GM18861 (cell line): ENCODE data around the gene CTNNB1.

Experiments
- ATAC-seq: cut with Tn5 transposase; IDR thresholded peaks from one replicate; pipeline ENCODE4 v1.9.1; 2021; ENCODE audit not compliant: unreplicated experiment

Gene CTNNB1

DNA sequence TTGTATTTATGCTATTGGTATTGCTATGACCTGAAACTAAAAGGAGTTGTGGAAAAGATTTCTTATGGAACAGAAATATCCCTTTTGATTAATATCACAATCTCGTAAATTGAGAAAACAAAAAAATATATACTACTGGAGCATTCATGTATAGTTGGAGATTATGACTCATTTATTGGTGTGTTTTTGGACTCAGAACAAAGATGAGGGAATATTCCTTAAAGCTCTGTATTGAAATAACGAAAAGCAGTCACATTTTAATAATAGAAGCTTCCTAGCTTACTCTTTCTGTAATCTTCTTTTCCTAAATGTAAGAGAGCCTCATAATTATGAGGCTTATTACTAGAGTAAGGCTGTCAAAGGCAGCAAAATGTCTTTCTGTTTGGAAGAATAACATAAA lies 14.3 kb downstream of the CTNNB1 start:
- ATAC-seq = no peak

DNA sequence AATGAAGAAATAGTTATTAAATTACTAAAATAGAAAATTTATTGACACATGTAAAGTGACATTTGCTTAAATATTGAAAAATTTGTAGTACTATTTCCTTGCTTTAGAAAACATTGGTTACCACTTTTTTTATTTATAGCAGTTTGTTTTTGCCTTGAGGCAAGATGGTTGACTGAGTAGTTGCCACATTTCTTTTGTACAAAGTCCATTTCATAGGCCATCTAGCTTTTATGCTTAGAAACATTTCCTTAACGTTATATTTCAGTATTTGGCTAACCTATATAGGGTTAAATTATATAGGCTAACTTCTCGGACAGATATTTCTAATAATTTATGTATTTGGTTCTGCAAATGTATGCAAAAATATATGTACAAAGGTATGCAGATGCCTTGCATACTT lies 17.1 kb downstream of the CTNNB1 start:
- ATAC-seq = no peak

DNA sequence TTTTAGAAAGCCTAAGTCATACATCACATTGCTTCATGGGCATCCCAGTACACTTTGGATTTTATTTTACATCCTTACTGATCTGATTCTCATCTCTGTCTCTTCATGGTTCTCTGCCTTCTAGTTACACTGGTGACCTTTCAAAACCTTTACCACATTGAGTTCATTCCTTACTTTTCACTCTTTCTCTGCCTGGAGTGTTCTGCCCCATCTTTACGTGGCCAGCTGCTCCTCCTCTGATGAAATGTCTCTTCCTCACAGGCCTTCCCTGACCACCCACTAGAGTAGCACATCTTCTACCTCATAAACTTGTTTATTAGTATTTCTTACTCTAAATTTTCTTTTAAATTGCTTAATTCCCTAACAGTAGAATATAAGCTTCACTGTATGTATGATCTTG lies 17.7 kb downstream of the CTNNB1 start:
- ATAC-seq = no peak

DNA sequence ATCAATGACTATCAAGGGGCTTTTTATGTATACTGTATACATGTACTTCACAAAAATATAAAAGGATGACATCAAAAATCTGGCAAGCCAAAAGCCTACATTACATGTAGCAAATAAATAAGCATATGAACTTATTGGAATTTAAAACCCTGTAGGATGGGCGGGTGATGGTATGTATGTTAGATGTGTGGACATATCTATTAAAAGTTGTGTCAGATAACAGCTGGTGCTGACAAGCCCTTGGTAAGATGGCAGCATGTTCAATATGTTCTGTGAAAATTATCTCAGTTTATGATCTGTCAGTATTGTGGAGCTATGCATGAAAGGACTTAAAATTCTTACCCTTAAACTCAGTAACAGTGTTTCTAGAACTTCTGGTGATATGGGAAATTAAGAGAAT lies 20.1 kb downstream of the CTNNB1 start:
- ATAC-seq = no peak

DNA sequence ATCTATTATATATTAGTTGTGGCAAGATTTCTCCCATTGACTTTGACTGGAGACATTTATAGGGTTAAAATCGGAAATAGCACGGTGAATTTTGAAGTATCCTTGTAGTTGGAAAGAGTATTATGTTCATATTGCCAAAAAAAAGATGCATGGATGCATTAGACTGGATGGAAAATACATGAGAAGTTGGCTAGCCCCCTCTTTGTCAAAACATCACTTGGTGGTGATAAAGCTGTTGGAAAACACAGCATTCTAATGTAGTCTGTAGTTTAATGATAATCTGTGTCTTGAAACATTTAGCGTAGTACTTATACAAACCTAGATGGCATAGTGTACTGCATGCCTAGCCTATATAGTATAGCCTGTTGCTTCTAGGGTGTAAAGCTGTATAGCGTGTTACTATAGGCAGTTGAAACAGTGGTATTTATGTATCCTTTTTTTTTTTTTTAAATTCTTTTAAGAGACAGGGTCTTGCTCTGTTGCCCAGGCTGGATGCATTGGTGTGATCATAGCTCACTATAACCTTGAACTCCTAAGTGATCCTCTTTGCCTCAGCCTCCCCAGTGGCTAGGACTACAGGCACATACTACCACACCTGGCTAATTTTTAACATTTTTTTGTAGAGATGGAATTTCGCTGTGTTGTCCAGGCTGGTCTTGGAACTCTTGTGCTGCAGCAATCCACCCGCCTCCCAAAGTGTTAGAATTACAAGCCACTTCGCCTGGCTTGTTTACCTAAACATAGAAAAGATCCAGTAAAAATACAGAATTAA lies 21.8 kb downstream of the CTNNB1 start:
- no peak for ATAC-seq

DNA sequence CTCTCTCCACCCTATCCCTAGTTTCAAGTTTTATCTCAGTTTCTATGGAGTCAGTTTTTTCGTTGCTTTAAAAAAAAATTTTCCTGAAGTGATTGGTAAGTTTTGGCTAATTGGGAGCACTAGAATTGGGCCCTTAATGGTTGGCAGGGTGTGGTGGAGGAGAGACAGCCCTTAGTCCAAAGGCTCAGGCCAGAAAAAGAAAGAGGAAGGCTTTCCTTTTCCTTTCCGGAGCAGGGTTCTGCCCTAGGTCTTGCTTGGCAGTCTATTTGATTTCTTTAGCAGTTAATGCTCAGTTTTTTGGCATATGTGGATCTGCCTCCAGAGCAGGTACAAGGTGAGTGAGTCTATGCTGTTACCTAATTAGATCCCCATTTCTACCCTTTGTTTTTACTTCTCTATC lies 22.7 kb downstream of the CTNNB1 start:
- ATAC-seq = no peak

DNA sequence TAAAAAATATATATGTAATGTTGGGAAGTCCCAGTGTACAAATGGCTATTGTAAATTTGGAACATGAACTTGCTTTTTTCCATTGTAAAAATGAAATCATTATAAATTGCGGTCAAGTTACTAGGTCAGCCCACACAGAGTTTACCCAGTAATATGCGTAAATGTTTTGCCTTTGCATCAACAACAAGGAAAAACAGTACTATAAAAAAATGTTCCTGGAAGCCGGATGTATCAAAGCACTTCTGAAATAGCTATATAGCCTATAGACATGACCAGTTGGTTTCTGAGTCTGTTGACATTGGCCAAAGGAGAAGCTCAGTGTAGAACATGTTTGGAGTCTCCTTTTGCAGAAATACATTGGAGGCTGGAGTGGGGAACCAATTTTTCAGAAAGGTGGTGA lies 23.2 kb downstream of the CTNNB1 start:
- no peak for ATAC-seq

DNA sequence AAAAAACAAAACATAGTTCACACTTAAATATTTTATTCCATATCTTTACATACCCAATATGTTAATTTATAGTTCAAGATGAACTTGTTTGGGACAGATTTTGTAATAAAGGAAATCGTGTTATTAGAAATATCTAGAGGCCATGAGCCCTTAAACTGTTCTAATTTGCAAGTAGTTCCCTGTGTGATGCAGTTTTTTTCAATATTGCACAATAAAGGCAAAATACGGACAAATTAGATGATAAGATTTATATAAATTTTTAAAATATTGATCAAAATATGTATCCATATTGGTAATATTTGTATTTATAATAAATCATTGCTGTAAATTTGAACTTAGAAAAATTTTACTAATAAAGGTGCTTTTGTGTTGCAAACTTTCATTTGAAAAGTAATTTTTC lies 23.8 kb downstream of the CTNNB1 start:
- ATAC-seq = no peak

DNA sequence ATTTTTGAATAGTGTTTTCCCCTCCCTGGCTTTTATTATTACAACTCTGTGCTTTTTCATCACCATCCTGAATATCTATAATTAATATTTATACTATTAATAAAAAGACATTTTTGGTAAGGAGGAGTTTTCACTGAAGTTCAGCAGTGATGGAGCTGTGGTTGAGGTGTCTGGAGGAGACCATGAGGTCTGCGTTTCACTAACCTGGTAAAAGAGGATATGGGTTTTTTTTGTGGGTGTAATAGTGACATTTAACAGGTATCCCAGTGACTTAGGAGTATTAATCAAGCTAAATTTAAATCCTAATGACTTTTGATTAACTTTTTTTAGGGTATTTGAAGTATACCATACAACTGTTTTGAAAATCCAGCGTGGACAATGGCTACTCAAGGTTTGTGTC lies 24.4 kb downstream of the CTNNB1 start:
- ATAC-seq = no peak

DNA sequence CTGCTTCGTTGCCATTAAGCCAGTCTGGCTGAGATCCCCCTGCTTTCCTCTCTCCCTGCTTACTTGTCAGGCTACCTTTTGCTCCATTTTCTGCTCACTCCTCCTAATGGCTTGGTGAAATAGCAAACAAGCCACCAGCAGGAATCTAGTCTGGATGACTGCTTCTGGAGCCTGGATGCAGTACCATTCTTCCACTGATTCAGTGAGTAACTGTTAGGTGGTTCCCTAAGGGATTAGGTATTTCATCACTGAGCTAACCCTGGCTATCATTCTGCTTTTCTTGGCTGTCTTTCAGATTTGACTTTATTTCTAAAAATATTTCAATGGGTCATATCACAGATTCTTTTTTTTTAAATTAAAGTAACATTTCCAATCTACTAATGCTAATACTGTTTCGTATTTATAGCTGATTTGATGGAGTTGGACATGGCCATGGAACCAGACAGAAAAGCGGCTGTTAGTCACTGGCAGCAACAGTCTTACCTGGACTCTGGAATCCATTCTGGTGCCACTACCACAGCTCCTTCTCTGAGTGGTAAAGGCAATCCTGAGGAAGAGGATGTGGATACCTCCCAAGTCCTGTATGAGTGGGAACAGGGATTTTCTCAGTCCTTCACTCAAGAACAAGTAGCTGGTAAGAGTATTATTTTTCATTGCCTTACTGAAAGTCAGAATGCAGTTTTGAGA lies 25.0 kb downstream of the CTNNB1 start:
- no peak for ATAC-seq

DNA sequence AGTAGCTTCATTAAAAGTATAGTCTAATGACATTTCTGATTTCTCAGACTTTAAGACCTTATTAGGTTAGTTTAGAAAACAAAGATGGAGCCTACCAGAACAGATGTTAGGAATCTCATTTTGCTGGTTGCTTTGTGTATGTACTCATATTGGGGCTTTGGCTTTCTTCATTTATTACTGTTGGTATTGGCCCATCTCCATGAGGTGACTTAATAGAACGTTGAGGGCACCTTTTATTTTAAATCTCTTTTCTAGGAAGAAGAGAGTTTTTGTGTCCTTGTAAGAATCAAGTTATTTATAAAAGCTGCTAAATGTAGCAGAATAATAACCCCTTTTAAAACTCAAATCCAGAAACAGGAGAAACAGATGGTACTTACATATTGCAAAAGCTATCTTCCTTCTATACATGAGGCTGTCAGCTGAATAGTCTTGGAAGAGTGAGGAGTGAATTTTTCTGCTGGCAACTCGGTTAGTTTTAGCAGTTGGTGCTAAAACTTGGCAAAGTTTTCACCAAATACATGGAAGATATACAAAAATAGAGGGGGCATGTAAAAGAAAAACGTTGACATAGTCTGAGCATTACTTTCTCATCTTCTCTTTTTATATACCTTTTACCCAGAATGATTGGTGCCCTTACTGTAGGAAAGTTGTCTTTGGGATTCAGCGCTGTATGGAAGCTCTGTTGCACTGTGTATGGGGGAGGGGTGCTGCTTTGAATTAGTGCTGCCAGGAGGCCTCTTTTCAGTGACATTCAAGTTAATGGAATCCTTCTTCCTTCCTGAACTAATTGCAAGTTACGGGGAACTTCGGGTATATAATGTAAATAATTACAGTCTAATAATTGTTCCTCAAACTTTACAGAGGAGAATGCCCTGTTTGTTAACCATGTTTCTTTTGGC lies 35.8 kb downstream of the CTNNB1 start:
- ATAC-seq = no peak

DNA sequence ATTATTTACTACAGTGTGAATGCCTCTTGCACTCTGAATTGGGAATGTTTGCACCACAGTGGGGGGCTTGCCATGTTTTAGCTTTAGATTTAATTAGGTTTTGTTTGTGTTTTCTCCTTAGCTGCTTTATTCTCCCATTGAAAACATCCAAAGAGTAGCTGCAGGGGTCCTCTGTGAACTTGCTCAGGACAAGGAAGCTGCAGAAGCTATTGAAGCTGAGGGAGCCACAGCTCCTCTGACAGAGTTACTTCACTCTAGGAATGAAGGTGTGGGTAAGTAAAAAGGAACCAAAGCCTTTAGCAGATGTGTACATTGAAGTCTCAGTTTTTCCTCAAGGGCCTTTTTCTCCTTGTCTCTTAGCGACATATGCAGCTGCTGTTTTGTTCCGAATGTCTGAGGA lies 36.9 kb downstream of the CTNNB1 start:
- ATAC-seq = no peak

DNA sequence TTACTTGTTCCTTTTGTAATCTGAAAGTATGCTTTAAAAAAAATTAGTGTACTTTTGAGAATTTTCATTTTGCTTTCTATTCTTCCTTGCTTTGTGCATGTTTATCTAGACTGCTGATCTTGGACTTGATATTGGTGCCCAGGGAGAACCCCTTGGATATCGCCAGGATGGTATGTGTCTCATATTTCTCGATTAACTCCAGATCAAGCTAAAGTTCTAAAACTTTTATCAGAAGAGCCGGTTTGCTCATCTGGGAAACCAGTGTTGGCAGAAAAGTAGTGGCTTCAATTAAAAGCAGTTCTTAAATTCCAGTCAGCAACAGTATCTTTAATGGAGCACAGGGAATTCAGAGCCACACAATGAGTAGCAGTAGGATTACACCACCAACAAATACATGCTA lies 38.6 kb downstream of the CTNNB1 start:
- ATAC-seq = no peak

DNA sequence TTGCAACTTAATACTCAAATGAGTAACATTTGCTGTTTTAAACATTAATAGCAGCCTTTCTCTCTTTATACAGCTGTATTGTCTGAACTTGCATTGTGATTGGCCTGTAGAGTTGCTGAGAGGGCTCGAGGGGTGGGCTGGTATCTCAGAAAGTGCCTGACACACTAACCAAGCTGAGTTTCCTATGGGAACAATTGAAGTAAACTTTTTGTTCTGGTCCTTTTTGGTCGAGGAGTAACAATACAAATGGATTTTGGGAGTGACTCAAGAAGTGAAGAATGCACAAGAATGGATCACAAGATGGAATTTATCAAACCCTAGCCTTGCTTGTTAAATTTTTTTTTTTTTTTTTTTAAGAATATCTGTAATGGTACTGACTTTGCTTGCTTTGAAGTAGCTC lies 40.3 kb downstream of the CTNNB1 start:
- ATAC-seq = no peak

DNA sequence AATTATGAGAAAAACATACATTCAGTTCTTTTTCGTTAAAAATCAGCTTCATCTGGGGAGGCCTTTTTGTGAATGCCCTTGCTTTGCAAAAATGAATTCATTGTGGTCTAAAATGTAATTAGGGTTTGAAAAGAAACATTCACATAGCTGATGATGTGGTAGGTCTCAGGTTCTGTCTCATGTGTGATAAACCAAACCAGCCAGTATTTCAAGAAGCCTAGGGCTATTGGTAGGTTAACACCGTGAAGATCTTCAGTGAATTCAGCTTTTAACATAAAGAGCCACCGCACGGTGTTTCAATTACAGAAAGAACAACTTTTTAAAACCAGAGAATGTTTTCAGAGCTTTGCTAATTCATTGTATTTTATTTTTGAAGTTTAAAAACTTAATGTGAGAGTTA lies 41.9 kb downstream of the CTNNB1 start:
- ATAC-seq = no peak

DNA sequence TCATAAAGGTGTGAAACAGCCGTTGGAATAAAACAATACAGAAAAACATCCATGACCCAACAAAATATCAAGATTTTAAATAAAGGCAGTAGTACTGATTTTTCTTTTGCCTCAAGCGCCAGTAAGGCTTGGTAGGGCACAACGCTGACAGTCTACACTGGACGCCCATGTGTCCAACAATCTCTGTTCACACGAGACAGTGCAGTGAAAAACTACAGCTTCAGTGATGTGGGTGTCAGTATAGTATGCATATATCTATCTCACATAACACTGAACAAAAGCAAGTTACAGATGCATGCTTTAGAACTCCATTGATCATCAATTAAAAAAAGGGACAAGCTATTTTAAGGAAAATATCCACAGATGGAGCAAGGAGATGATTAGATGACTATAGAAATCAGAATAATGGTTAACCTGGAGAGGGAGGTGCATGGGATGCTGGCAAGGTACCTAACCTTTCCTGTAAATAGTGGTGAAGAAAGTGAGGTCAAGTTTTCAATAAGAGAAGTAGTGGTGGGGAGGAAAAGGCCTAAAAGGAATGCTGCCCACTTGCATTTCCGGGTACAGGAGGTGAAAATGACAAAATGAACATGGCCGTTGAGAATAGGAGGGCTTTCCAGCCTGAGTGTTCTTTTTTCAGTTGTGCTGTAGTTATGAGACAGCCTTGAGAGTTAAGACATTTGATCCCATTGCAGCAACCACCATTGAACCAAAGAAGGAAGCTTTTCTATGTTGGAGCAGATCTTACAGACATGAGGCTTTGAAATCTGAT lies 42.7 kb downstream of the CTNNB1 start:
- no peak for ATAC-seq

DNA sequence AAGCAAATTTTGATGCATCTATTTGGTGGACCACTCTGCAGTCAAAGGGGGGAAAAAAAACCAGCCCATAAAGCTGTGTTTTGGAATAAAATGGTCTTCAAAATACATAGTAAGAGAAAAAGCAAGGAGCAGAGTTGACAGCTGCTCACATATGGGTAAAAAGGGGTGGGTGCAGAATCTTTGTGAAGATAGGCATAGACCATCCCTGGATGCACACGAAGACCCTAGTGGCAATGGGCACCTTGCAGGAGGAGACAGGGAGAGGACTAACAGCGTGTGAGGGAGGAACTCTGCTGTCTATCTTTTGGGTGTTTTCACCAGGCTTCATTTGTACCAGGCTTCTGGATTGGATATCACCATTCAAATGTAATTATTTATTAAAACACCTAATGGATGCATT lies 43.9 kb downstream of the CTNNB1 start:
- ATAC-seq = no peak

DNA sequence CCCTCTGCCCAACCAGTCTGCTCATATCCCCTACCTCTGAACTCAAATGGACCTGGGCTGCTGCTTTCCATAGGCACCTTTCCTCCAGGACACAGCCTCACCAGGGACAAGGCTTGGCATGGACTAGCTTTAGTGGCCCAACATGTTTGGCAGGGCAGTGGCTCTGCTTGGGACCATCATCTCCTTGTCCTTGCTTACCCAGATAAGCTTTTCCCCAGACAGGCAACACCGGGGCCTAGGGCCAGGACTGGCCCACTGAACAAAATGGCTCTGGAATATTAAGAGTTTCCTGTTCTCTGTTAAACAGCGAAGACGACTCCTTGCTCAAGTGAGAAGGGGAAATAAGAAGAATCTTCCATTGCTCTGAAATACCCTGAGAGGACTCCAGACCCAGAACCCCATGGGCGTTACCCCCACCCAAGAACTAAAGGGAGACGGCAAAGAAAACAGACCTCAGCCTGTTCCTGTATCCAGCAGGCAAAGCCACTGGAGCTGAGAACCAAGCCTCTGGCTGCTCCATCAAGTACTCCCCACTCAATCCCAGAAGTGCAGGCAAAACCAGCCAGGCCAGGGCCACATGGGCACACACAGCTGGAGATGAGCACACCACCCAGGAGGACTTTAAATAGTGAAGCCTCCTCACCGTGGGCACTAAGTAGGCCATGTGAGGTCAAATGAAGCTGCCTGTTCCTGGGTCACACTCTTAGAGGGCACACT lies 45.5 kb downstream of the CTNNB1 start:
- no peak for ATAC-seq

DNA sequence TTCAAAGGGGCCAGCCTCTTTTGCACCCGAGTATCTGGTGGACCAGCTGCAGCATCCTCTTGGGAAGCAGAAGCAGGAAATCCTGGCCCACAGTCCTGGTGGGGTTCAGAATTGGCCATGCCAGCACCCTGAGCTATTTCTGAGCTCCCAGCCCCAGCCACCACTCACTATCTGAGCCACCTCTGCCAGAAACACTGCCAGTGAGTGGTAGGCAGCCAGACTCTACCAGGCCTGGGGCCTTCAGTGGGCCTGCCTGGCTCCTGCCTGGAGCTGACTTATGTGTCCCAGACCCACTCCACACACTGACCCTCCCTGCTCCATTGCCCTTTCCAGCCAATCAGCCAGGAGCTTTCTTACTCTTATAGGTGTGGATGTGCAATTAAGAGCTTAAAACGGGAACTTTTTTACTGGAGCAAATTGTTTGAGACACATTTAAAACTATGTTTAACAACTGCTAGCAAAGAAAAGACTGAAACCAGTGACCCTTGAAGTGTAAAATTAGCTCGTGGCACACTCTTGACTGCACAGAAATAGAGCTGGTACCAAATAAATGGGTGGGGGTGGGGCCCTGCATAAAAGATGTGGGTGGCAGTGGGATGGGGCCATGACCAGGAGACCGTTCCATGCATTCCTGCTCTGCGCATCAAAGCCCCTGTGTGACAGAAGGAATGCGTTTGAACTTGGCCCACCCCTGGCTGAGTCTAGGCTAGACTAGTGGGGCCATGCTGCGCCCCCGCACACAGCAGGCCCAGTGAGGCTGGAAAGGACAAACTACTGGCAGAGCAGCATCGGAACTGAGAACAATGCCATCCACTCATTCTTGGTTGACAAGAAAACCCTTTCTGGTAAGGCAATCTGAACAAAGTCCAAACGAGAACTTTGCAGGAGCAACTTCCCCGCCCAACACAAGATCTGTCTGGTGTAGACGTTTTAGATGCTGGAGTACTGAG lies 48.0 kb downstream of the CTNNB1 start:
- no peak for ATAC-seq
